NCI-H1092 treated with DMSO at 0.1 percent for 48 hours (cell line): ENCODE results near the gene FGGY.

Experiments used
- DNase-seq: peaks from one replicate; lab custom pipeline; 2025; lab: John Stamatoyannopoulos, UW

FGGY gene

GRCh38 chr1:59683197-59683596 is 386.3 kb downstream of the FGGY start:
- DNase-seq: no peak

- no peak for DNase-seq
Observed at GRCh38 chr1:59684698-59685097, 387.8 kb downstream of the FGGY start.

- no peak for DNase-seq
Observed at GRCh38 chr1:59685101-59685500, 388.2 kb downstream of the FGGY start.

- peak; percentile 80 for DNase-seq
Observed at GRCh38 chr1:59685666-59686065, 388.8 kb downstream of the FGGY start.

GRCh38 chr1:59686170-59686569 is 389.3 kb downstream of the FGGY start:
- peak; percentile 92 for DNase-seq

GRCh38 chr1:59686574-59686973 is 389.7 kb downstream of the FGGY start:
- DNase-seq: no peak

GRCh38 chr1:59687081-59687480 is 390.2 kb downstream of the FGGY start:
- peak; percentile 37 for DNase-seq

GRCh38 chr1:59688976-59689375 is 392.1 kb downstream of the FGGY start:
- DNase-seq: no peak

- DNase-seq: no peak
Observed at GRCh38 chr1:59689730-59690129, 392.8 kb downstream of the FGGY start.

GRCh38 chr1:59690171-59690930 is 393.5 kb downstream of the FGGY start:
- DNase-seq: no peak

- peak; percentile 55 for DNase-seq
Observed at GRCh38 chr1:59691261-59691660, 394.4 kb downstream of the FGGY start.

- peak; percentile 53 for DNase-seq
Observed at GRCh38 chr1:59692591-59692990, 395.7 kb downstream of the FGGY start.

GRCh38 chr1:59693406-59693805 is 396.5 kb downstream of the FGGY start:
- DNase-seq: no peak

GRCh38 chr1:59695252-59695651 is 398.4 kb downstream of the FGGY start:
- no peak for DNase-seq

GRCh38 chr1:59696421-59697115 is 399.7 kb downstream of the FGGY start:
- no peak for DNase-seq

GRCh38 chr1:59697150-59697800 is 400.4 kb downstream of the FGGY start:
- DNase-seq: no peak

GRCh38 chr1:59698386-59698785 is 401.5 kb downstream of the FGGY start:
- DNase-seq: no peak

GRCh38 chr1:59699227-59699847 is 402.4 kb downstream of the FGGY start:
- peak; percentile 57 for DNase-seq

- DNase-seq: no peak
Observed at GRCh38 chr1:59701376-59701775, 404.5 kb downstream of the FGGY start.

GRCh38 chr1:59703226-59703917 is 406.5 kb downstream of the FGGY start:
- DNase-seq: no peak

GRCh38 chr1:59703918-59704378 is 407.1 kb downstream of the FGGY start:
- no peak for DNase-seq

GRCh38 chr1:59704716-59705115 is 407.8 kb downstream of the FGGY start:
- no peak for DNase-seq
